ENCODE results near the gene NRXN3. TPM values are rescaled to one million over a fixed set of nuclear protein-coding genes. Genes with fewer than 3 reads are reported as not detected.

The NRXN3 gene
- total RNA-seq, 4 donors from 2014 or later, result 0.56 to 1.6 (median 1.1) TPM

- H3K27ac ChIP-seq, result no peak overlapping the region
- WGBS, 2 donors, result 98% methylated on average over 1 of the region's 1 CpG
- intact Hi-C loops (cut with DNase I), result no loop called here
Measured at GRCh38 chr14:79482825-79483224, 1312.7 kb downstream of the NRXN3 start.

GRCh38 chr14:79483477-79484388 lies 1313.6 kb downstream of the NRXN3 start:
- no peak for DNase-seq
- Histone ChIP-seq H3K36me3 (no peaks in the 10 kb centered on the region), H3K4me1 (no peaks in the 10 kb centered on the region), H3K9me3 (no peaks in the 10 kb centered on the region), H3K4me3 (replicated peaks in 1 of 3) (no peak overlapping the region), H3K27me3 (no peaks in the 10 kb centered on the region), H3K27ac (no peak overlapping the region)
- 84 to 86% methylated on average over 7 of the region's 7 CpGs for WGBS, 2 donors
- TF ChIP-seq, protein P1, sequence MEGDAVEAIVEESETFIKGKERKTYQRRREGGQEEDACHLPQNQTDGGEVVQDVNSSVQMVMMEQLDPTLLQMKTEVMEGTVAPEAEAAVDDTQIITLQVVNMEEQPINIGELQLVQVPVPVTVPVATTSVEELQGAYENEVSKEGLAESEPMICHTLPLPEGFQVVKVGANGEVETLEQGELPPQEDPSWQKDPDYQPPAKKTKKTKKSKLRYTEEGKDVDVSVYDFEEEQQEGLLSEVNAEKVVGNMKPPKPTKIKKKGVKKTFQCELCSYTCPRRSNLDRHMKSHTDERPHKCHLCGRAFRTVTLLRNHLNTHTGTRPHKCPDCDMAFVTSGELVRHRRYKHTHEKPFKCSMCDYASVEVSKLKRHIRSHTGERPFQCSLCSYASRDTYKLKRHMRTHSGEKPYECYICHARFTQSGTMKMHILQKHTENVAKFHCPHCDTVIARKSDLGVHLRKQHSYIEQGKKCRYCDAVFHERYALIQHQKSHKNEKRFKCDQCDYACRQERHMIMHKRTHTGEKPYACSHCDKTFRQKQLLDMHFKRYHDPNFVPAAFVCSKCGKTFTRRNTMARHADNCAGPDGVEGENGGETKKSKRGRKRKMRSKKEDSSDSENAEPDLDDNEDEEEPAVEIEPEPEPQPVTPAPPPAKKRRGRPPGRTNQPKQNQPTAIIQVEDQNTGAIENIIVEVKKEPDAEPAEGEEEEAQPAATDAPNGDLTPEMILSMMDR (IDR thresholded peaks at IDR 0.05), result no peak
- no peak for TF ChIP-seq POLR2A (IDR thresholded peaks at IDR 0.05)
- intact Hi-C loops (cut with DNase I), result no loop called here

More at GRCh38 chr14:79482825-79483224, 1312.7 kb downstream of the NRXN3 start:
- Histone ChIP-seq H3K4me3 (replicated peaks in 1 of 3) (no peak overlapping the region), H3K9me3 (no peaks in the 10 kb centered on the region), H3K4me1 (no peaks in the 10 kb centered on the region), H3K27me3 (no peaks in the 10 kb centered on the region), H3K36me3 (no peaks in the 10 kb centered on the region)
- DNase-seq, result no peak
- TF ChIP-seq, protein P1 (IDR thresholded peaks at IDR 0.05), result no peak

GRCh38 chr14:79487632-79488031 lies 1317.5 kb downstream of the NRXN3 start:
- Histone ChIP-seq H3K4me1 (no peaks in the 10 kb centered on the region), H3K36me3 (no peaks in the 10 kb centered on the region), H3K27ac (no peak overlapping the region), H3K27me3 (no peaks in the 10 kb centered on the region), H3K9me3 (no peaks in the 10 kb centered on the region), H3K4me3 (replicated peaks in 1 of 3) (no peak overlapping the region)
- 65 to 87% methylated on average over 1 of the region's 1 CpG for WGBS, 2 donors
- no peak for DNase-seq
- intact Hi-C loops (cut with DNase I), result no loop called here
- TF ChIP-seq, protein P1 (IDR thresholded peaks at IDR 0.05), result no peak
- no peak for TF ChIP-seq POLR2A (IDR thresholded peaks at IDR 0.05)

DNA sequence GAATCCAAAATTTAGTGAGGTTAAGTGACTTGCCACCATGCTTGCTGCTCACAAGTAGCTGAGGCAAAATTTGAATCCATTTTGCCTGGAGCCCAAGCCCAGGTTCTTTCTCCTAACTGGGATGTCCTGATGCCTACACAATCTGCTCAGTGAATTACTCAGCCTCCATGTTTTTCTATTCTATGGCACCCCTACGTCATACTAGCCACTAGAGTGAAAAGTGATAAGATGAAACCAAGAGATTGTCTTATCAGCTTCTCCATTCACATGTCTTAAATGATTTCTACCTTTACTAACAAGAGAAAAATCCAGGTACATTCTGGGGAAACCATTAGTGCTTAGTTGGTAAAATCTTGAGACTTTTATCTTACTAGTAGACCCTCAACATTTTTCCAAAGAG lies 1321.0 kb downstream of the NRXN3 start:
- no peaks in the 10 kb centered on the region for H3K9me3 ChIP-seq
- DNase-seq, result no peak
- intact Hi-C loops (cut with DNase I), result no loop called here
- no peaks in the 10 kb centered on the region for H3K36me3 ChIP-seq
- no peak overlapping the region for H3K4me3 ChIP-seq (replicated peaks in 1 of 3)
- TF ChIP-seq POLR2A (IDR thresholded peaks at IDR 0.05), result no peak
- TF ChIP-seq, protein P1 (IDR thresholded peaks at IDR 0.05), result no peak
- no peaks in the 10 kb centered on the region for H3K27me3 ChIP-seq
- WGBS, 2 donors, result 84 to 86% methylated on average over 1 of the region's 1 CpG
- H3K4me1 ChIP-seq, result no peaks in the 10 kb centered on the region
- H3K27ac ChIP-seq, result no peak overlapping the region

DNA sequence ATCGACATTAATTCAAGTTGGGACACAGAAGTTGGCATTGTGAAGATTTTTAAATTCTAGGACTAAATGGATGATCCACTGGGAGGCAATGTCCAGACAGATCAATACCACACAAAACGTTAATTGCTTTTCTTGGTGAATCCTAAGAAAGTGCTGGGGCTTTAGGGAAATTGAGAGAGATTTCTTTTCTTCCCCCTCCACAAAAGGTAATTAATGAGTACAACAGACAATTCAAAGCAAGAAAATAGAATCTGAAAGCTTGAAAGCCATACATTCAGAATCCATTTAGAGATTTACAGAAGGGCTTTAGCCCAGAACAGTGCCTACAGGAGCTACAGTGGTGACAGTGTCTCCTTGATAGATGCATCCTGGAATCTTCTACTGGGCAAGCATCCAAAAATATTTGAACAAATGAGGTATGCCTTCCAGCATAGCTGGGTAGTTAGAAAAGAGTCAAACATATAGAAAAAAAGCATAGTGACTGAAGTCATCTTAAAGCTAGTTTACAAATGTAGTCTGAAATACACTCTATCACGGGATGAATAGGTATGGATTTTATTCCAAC lies 1323.0 kb downstream of the NRXN3 start:
- no peaks in the 10 kb centered on the region for H3K9me3 ChIP-seq
- 88 to 92% methylated on average over 3 of the region's 3 CpGs for WGBS, 2 donors
- no peaks in the 10 kb centered on the region for H3K27me3 ChIP-seq
- H3K4me1 ChIP-seq, result no peaks in the 10 kb centered on the region
- DNase-seq, result no peak
- H3K4me3 ChIP-seq (replicated peaks in 1 of 3), result no peak overlapping the region
- H3K36me3 ChIP-seq, result no peaks in the 10 kb centered on the region
- no peak for TF ChIP-seq POLR2A (IDR thresholded peaks at IDR 0.05)
- TF ChIP-seq, protein P1 (IDR thresholded peaks at IDR 0.05), result no peak
- H3K27ac ChIP-seq, result no peak overlapping the region
- intact Hi-C loops (cut with DNase I), result no loop called here
